GM19099 (cell line): ENCODE results near the gene DIAPH3.

Experiments used
- POLR2A ChIP-seq: IDR thresholded peaks from 3 replicates; pipeline ENCODE4 v1.6.1; 2011; ENCODE audit warnings: low read depth; ENCODE audit not compliant: insufficient read length; ENCODE audit errors: extremely low read depth

Gene DIAPH3, protein sequence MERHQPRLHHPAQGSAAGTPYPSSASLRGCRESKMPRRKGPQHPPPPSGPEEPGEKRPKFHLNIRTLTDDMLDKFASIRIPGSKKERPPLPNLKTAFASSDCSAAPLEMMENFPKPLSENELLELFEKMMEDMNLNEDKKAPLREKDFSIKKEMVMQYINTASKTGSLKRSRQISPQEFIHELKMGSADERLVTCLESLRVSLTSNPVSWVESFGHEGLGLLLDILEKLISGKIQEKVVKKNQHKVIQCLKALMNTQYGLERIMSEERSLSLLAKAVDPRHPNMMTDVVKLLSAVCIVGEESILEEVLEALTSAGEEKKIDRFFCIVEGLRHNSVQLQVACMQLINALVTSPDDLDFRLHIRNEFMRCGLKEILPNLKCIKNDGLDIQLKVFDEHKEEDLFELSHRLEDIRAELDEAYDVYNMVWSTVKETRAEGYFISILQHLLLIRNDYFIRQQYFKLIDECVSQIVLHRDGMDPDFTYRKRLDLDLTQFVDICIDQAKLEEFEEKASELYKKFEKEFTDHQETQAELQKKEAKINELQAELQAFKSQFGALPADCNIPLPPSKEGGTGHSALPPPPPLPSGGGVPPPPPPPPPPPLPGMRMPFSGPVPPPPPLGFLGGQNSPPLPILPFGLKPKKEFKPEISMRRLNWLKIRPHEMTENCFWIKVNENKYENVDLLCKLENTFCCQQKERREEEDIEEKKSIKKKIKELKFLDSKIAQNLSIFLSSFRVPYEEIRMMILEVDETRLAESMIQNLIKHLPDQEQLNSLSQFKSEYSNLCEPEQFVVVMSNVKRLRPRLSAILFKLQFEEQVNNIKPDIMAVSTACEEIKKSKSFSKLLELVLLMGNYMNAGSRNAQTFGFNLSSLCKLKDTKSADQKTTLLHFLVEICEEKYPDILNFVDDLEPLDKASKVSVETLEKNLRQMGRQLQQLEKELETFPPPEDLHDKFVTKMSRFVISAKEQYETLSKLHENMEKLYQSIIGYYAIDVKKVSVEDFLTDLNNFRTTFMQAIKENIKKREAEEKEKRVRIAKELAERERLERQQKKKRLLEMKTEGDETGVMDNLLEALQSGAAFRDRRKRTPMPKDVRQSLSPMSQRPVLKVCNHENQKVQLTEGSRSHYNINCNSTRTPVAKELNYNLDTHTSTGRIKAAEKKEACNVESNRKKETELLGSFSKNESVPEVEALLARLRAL

GRCh38 chr13:60163478-60164233 is at the start of gene DIAPH3:
Gene DIAPH3 (minus strand): TSS chr13:60163928. CDS start chr13:60163766, 162 bp downstream.
- TF ChIP-seq POLR2A = peak; percentile 97

- TF ChIP-seq POLR2A = no peak
Observed at GRCh38 chr13:60213236-60213744, 49.6 kb upstream of the DIAPH3 start.

DNA sequence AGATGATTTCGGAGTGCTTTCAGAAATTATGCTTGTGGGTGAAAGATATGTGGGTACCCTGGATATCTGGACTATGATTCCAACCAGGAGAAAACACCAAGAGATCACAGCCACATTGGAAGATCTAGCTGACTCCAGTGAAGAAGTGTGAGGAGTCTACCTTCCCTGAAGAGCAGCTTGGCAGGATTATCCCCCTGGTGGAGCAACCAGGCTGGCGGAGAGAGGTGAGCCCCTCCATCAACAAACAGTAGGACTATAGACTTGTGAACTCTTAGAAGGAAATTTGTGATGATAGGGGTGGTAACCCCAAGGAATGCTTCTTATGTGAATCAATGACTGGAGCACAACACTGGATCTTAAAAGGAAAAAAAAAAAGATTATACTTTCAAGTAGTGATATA is 47.8 kb upstream of the DIAPH3 start:
- no peak for TF ChIP-seq POLR2A

DNA sequence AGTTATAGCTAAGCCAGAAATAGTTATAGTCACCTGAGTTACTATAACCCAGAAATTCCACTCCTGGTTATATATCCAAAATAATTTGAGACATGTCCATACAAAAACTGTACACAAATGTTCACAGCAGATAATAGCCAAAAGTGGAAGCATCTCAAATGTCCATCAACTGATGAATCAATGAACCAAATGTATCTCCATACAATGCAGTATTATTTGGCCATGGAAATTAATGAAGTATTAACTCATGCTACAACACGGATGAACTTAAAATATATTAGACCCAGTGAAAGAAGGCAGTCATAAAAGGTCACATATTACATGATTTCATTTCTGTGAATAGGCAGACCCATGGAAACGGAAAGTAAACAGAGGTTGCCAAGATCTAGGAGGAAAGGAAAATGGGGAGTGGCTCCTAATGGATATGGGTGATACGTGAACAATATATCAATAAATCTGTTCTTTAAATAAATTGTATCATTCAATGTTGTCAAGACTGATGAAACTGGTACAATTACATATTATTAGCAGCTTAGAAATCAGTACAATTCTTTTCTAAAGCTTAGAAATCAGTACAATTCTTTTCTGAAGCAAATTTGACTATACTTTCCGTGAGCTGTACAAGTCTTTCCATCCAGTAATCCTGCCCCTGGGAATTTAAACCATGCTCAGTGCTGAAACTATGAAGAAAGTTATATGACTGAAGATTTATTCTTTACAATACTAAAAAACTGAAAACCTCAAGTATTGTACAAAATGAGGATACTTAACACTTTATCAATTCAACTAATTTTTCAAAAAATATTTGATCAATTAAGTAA is 47.0 kb upstream of the DIAPH3 start:
- no peak for TF ChIP-seq POLR2A

DNA sequence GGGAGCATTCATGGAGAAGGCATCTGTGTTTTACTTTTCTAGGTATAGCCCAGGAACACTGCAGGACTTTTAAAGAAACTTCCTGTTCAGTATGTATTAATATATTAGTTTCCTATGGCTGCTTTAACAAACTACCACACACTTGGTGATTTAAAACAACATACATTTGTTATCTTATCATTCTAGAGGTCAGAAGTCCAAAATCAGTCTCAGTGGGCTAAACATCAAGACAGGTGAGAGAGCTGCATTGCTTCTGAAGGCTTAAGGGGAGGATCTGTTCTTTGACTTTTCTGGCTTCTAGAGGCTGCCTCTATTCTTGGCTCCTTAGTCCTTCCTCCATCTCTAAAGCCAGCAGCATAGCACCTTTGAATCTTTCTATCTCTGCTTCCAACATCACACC is 37.6 kb upstream of the DIAPH3 start:
- TF ChIP-seq POLR2A = no peak

DNA sequence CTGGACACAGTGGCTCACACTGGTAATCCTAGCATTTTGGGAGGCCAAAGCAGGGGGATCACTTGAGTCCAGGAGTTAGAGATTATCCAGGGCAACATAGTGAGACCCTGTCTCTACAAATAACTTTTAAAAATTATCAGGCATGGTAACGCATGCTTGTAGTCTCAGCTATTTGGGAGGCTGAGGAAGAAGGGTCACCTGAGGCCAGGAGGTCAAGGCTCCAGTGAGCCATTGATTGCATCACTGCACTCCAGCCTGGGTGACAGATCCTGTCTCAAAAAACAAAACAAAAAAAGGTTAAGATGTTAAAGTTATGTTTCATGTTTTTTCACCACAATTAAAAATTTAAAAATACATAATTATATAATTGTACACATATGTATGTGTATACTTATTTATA is 19.2 kb upstream of the DIAPH3 start:
- TF ChIP-seq POLR2A = no peak

DNA sequence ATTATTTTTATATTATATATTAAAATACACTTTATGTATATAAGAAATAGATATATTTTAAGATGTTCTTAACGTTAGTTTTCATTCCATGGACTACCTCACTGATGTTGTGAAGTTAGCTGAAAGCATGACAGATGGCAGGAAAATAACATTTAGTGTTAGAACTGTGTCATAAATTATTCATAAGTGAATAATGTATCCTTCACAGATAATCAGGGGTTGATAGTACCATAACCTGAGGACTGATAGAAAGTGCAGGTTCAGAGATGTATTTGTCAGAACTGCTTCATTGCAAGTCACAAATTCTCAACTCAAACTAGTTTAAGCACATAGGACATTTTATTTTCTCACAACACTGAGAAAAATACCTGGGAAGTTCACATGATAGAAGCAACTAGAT is 14.6 kb upstream of the DIAPH3 start:
- TF ChIP-seq POLR2A = no peak

GRCh38 chr13:60175571-60175970 is 11.8 kb upstream of the DIAPH3 start:
- TF ChIP-seq POLR2A = no peak

DNA sequence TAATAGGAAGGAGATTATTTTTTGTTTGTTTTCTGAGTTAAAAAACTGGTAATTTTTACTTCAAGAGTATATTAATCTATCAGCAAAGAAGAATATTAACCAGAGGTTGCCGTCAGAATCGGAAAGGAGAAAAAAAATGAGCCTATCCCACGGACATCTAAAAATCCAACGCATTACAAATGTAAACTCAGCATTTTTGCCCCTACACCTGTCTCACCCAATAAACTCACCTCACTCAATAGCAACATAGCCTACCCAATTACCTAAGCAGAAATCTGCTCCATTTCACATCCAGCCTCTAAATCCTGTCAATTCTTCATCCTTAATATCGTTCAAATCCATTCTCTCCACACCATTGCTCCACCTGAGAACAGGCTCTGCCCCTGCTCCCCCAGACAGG is 10.4 kb upstream of the DIAPH3 start:
- no peak for TF ChIP-seq POLR2A

DNA sequence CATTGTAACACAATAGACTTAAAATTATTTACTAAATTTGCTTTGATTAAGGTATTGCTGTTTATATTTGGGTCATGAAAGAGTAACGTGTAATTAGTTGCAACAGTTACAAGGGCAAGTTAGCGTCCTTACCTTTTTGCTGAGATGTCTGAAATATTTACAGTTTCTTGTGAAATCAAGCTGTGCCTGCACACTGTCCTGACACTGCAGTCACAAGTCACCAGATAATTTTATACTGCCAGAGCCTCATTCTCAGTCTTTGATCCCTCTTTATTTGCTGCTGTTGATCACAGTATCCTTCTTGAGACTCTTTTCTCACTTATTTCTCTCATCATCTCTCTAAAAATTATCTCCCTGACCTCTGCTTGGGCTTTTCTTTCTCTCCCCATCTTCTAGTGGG is 8.4 kb upstream of the DIAPH3 start:
- no peak for TF ChIP-seq POLR2A

GRCh38 chr13:60170414-60170813 is 6.7 kb upstream of the DIAPH3 start:
- TF ChIP-seq POLR2A = no peak

GRCh38 chr13:60169239-60170031 is 5.7 kb upstream of the DIAPH3 start:
- no peak for TF ChIP-seq POLR2A

- no peak for TF ChIP-seq POLR2A
Observed at GRCh38 chr13:60167121-60167520, 3.4 kb upstream of the DIAPH3 start.
